ENCODE measurements around the gene RBBP4. TPM values are rescaled to one million over a fixed set of nuclear protein-coding genes. Genes with fewer than 3 reads are reported as not detected.
A peak's percentile ranks its signal among the peaks of the same experiment; 100 is the strongest.

Gene RBBP4
- total and polyA plus RNA-seq, 2 of the 13 experiments (the other 11 are each of a cell fraction or from before 2014, with no cell fraction given), result 64.4 to 166 TPM

DNA sequence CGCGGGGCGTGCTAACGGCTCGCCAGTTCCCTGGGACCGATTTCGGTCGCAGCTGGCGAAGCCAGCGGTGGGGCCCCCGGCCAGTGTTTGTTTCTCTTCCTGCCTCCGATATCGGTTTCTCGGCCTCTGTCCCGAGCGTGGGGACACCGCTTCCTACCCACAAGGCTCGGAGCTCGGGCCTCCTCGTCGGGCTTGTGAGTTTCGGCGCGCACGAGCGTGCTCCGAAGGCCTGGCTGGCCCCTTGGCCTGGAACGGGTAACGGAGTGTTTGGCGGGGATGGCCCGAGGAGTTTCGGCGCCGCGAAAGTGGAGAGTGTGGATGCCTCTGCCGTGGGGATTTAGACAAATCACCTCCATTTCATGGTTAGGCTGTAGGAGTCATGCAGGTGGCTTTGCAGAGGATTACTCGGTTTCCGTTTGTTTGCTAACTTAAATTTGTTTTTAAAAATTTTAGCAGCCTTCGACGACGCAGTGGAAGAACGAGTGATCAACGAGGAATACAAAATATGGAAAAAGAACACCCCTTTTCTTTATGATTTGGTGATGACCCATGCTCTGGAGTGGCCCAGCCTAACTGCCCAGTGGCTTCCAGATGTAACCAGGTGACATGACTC lies 559 bp downstream of the RBBP4 start (continued):
- TF ChIP-seq PHB2 (IDR thresholded peaks at IDR 0.05; ENCODE audit: partially characterized antibody) (no peak), RBAK (CRISPR knock-in tag; IDR thresholded peaks at IDR 0.05) (no peak), ZBTB1 (CRISPR knock-in tag; IDR thresholded peaks at IDR 0.05; ENCODE audit: borderline replicate concordance) (no peak), ZMYM2 (CRISPR knock-in tag; IDR thresholded peaks at IDR 0.05) (0 out of 2 replicates have a peak, but pooled peaks have one; percentile 42), ZNF678 (CRISPR knock-in tag; IDR thresholded peaks at IDR 0.05) (peak; percentile 31), ZNF546 (CRISPR knock-in tag; conservative IDR thresholded peaks at IDR 0.05) (peak; percentile 72; the same call in 1 of the 2 replicates), KDM5B (CRISPR knock-in tag; IDR thresholded peaks at IDR 0.05; ENCODE audit: borderline replicate concordance) (0 out of 2 replicates have a peak, but pooled peaks have one; percentile 4), ZNF234 (CRISPR knock-in tag; conservative IDR thresholded peaks at IDR 0.05) (peak; percentile 61; the same call in 1 of the 2 replicates), ATF6 (CRISPR knock-in tag; conservative IDR thresholded peaks at IDR 0.05) (no peak), ZNF563 (CRISPR knock-in tag; IDR thresholded peaks at IDR 0.05) (peak; percentile 3; the same call in 1 of the 2 replicates), PAF1 (CRISPR knock-in tag; IDR thresholded peaks at IDR 0.05) (no peak), JUNB (CRISPR knock-in tag; IDR thresholded peaks at IDR 0.05; ENCODE audit: borderline replicate concordance) (no peak), KAT8 (CRISPR knock-in tag; IDR thresholded peaks at IDR 0.05) (no peak), HOXD1 (CRISPR knock-in tag; IDR thresholded peaks at IDR 0.05) (no peak), ZNF674 (CRISPR knock-in tag; IDR thresholded peaks at IDR 0.05; ENCODE audit: low read depth) (no peak), SMC3 (IDR thresholded peaks at IDR 0.05; ENCODE audit: low read length) (no peak), ATF4 (CRISPR knock-in tag; IDR thresholded peaks at IDR 0.05) (0 out of 4 replicates have a peak, but pooled peaks of 1 of the 2 experiments have one; percentile 26), ZZZ3 (CRISPR knock-in tag; IDR thresholded peaks at IDR 0.05; ENCODE audit: borderline replicate concordance) (0 out of 2 replicates have a peak, but pooled peaks have one; percentile 7), ZNF75D (CRISPR knock-in tag; IDR thresholded peaks at IDR 0.05; ENCODE audit: borderline replicate concordance) (no peak)
- TF ChIP-seq, protein P1, sequence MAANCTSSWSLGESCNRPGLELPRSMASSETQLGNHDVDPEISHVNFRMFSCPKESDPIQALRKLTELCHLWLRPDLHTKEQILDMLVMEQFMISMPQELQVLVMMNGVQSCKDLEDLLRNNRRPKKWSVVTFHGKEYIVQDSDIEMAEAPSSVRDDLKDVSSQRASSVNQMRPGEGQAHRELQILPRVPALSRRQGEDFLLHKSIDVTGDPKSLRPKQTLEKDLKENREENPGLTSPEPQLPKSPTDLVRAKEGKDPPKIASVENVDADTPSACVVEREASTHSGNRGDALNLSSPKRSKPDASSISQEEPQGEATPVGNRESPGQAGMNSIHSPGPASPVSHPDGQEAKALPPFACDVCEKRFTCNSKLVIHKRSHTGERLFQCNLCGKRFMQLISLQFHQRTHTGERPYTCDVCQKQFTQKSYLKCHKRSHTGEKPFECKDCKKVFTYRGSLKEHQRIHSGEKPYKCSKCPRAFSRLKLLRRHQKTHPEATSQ (CRISPR knock-in tag; IDR thresholded peaks at IDR 0.05; ENCODE audit: borderline replicate concordance), result 0 out of 2 replicates have a peak, but pooled peaks have one; percentile 16
- TF ChIP-seq, protein P2, sequence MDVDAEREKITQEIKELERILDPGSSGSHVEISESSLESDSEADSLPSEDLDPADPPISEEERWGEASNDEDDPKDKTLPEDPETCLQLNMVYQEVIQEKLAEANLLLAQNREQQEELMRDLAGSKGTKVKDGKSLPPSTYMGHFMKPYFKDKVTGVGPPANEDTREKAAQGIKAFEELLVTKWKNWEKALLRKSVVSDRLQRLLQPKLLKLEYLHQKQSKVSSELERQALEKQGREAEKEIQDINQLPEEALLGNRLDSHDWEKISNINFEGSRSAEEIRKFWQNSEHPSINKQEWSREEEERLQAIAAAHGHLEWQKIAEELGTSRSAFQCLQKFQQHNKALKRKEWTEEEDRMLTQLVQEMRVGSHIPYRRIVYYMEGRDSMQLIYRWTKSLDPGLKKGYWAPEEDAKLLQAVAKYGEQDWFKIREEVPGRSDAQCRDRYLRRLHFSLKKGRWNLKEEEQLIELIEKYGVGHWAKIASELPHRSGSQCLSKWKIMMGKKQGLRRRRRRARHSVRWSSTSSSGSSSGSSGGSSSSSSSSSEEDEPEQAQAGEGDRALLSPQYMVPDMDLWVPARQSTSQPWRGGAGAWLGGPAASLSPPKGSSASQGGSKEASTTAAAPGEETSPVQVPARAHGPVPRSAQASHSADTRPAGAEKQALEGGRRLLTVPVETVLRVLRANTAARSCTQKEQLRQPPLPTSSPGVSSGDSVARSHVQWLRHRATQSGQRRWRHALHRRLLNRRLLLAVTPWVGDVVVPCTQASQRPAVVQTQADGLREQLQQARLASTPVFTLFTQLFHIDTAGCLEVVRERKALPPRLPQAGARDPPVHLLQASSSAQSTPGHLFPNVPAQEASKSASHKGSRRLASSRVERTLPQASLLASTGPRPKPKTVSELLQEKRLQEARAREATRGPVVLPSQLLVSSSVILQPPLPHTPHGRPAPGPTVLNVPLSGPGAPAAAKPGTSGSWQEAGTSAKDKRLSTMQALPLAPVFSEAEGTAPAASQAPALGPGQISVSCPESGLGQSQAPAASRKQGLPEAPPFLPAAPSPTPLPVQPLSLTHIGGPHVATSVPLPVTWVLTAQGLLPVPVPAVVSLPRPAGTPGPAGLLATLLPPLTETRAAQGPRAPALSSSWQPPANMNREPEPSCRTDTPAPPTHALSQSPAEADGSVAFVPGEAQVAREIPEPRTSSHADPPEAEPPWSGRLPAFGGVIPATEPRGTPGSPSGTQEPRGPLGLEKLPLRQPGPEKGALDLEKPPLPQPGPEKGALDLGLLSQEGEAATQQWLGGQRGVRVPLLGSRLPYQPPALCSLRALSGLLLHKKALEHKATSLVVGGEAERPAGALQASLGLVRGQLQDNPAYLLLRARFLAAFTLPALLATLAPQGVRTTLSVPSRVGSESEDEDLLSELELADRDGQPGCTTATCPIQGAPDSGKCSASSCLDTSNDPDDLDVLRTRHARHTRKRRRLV (CRISPR knock-in tag; IDR thresholded peaks at IDR 0.05), result no peak
